ENCODE results near the gene C2orf76.

Gene C2orf76

GRCh38 chr2:119323459-119323858 is 43.2 kb downstream of the C2orf76 start:
- H3K4me2 ChIP-seq (ENCODE audit: low read depth, low read length, poor library complexity, severe bottlenecking), result no peak overlapping the region
- no peaks in the 10 kb centered on the region for H3K36me3 ChIP-seq (ENCODE audit: insufficient read depth, low read length)
- no peak overlapping the region for H2AFZ ChIP-seq (ENCODE audit: low read length)
- H3K4me3 ChIP-seq (ENCODE audit: low read length, poor library complexity, severe bottlenecking), result no peak overlapping the region
- no peak overlapping the region for H3K9ac ChIP-seq (ENCODE audit: low read depth, low read length, poor library complexity, severe bottlenecking)
- TF ChIP-seq EZH2phosphoT487 (IDR thresholded peaks at IDR 0.05; ENCODE audit: borderline replicate concordance) (no peak), CTCF (conservative IDR thresholded peaks at IDR 0.05; ENCODE audit: low read length) (no peak)
- H3K4me1 ChIP-seq (ENCODE audit: insufficient read depth, low read length, poor library complexity, severe bottlenecking), result peaks cover 4% of the 10 kb centered on the region
- H3K79me2 ChIP-seq (ENCODE audit: insufficient read depth, low read length), result no peaks in the 10 kb centered on the region
- H4K20me1 ChIP-seq (ENCODE audit: insufficient read depth, low read length, poor library complexity, severe bottlenecking), result no peaks in the 10 kb centered on the region
- H3K9me2 ChIP-seq (replicated peaks; ENCODE audit: low read depth, low read length), result no peaks in the 10 kb centered on the region
- no peaks in the 10 kb centered on the region for H3K9me3 ChIP-seq (ENCODE audit: insufficient read depth, low read depth, low read length)
- no peaks in the 10 kb centered on the region for H3K27me3 ChIP-seq (ENCODE audit: insufficient read depth, low read length, poor library complexity, severe bottlenecking)
- H3F3A ChIP-seq (ENCODE audit: low read depth), result no peaks in the 10 kb centered on the region

- Histone ChIP-seq H3K27me3 (ENCODE audit: insufficient read depth, low read length, poor library complexity, severe bottlenecking) (no peaks in the 10 kb centered on the region), H2AFZ (ENCODE audit: low read length) (no peak overlapping the region), H3F3A (ENCODE audit: low read depth) (no peaks in the 10 kb centered on the region), H3K9ac (ENCODE audit: low read depth, low read length, poor library complexity, severe bottlenecking) (no peak overlapping the region), H3K4me1 (ENCODE audit: insufficient read depth, low read length, poor library complexity, severe bottlenecking) (peaks cover 4% of the 10 kb centered on the region), H3K4me3 (ENCODE audit: low read length, poor library complexity, severe bottlenecking) (no peak overlapping the region), H3K9me2 (replicated peaks; ENCODE audit: low read depth, low read length) (no peaks in the 10 kb centered on the region), H3K4me2 (ENCODE audit: low read depth, low read length, poor library complexity, severe bottlenecking) (no peak overlapping the region), H3K9me3 (ENCODE audit: insufficient read depth, low read depth, low read length) (no peaks in the 10 kb centered on the region), H3K36me3 (ENCODE audit: insufficient read depth, low read length) (no peaks in the 10 kb centered on the region), H4K20me1 (ENCODE audit: insufficient read depth, low read length, poor library complexity, severe bottlenecking) (no peaks in the 10 kb centered on the region), H3K79me2 (ENCODE audit: insufficient read depth, low read length) (no peaks in the 10 kb centered on the region)
- TF ChIP-seq CTCF (conservative IDR thresholded peaks at IDR 0.05; ENCODE audit: low read length) (no peak), EZH2phosphoT487 (IDR thresholded peaks at IDR 0.05; ENCODE audit: borderline replicate concordance) (no peak)
Observed at GRCh38 chr2:119319593-119319992, 47.0 kb downstream of the C2orf76 start.

GRCh38 chr2:119317554-119317953 is 49.1 kb downstream of the C2orf76 start:
- Histone ChIP-seq H3K4me2 (ENCODE audit: low read depth, low read length, poor library complexity, severe bottlenecking) (no peak overlapping the region), H3K4me3 (ENCODE audit: low read length, poor library complexity, severe bottlenecking) (no peak overlapping the region), H3K36me3 (ENCODE audit: insufficient read depth, low read length) (no peaks in the 10 kb centered on the region), H3K9ac (ENCODE audit: low read depth, low read length, poor library complexity, severe bottlenecking) (no peak overlapping the region), H3K4me1 (ENCODE audit: insufficient read depth, low read length, poor library complexity, severe bottlenecking) (peaks cover 2% of the 10 kb centered on the region), H3K9me2 (replicated peaks; ENCODE audit: low read depth, low read length) (no peaks in the 10 kb centered on the region), H4K20me1 (ENCODE audit: insufficient read depth, low read length, poor library complexity, severe bottlenecking) (no peaks in the 10 kb centered on the region), H3K27me3 (ENCODE audit: insufficient read depth, low read length, poor library complexity, severe bottlenecking) (no peaks in the 10 kb centered on the region), H3F3A (ENCODE audit: low read depth) (no peaks in the 10 kb centered on the region), H3K79me2 (ENCODE audit: insufficient read depth, low read length) (no peaks in the 10 kb centered on the region), H3K9me3 (ENCODE audit: insufficient read depth, low read depth, low read length) (no peaks in the 10 kb centered on the region), H2AFZ (ENCODE audit: low read length) (no peak overlapping the region)
- no peak for TF ChIP-seq EZH2phosphoT487 (IDR thresholded peaks at IDR 0.05; ENCODE audit: borderline replicate concordance)
- TF ChIP-seq CTCF (conservative IDR thresholded peaks at IDR 0.05; ENCODE audit: low read length), result no peak
